ENCODE data around the gene SLC6A16.
"Not testable (repeated sequence)": the region's sequence is repeated elsewhere in the genome, so short reads cannot be mapped to it uniquely, and the experiment has no call there.

SLC6A16 gene

GRCh38 chr19:49347191-49347590, 22.2 kb upstream of the SLC6A16 start:
- DNase-seq (ENCODE audit: low read depth in 2 of 3, low spot score in 2 of 3) = no peak

GRCh38 chr19:49344505-49345423, 19.8 kb upstream of the SLC6A16 start:
- DNase-seq (ENCODE audit: low read depth in 2 of 3, low spot score in 2 of 3) = no peak

GRCh38 chr19:49343123-49343522, 18.1 kb upstream of the SLC6A16 start:
- no peak for DNase-seq (ENCODE audit: low read depth in 2 of 3, low spot score in 2 of 3)

- DNase-seq (ENCODE audit: low read depth in 2 of 3, low spot score in 2 of 3) = no peak
Measured at GRCh38 chr19:49342291-49342721, 17.3 kb upstream of the SLC6A16 start.

- no peak for DNase-seq (ENCODE audit: low read depth in 2 of 3, low spot score in 2 of 3)
Measured at GRCh38 chr19:49340865-49341718, 16.1 kb upstream of the SLC6A16 start.

- no peak for DNase-seq (ENCODE audit: low read depth in 2 of 3, low spot score in 2 of 3)
Measured at GRCh38 chr19:49340069-49340864, 15.3 kb upstream of the SLC6A16 start.

DNA sequence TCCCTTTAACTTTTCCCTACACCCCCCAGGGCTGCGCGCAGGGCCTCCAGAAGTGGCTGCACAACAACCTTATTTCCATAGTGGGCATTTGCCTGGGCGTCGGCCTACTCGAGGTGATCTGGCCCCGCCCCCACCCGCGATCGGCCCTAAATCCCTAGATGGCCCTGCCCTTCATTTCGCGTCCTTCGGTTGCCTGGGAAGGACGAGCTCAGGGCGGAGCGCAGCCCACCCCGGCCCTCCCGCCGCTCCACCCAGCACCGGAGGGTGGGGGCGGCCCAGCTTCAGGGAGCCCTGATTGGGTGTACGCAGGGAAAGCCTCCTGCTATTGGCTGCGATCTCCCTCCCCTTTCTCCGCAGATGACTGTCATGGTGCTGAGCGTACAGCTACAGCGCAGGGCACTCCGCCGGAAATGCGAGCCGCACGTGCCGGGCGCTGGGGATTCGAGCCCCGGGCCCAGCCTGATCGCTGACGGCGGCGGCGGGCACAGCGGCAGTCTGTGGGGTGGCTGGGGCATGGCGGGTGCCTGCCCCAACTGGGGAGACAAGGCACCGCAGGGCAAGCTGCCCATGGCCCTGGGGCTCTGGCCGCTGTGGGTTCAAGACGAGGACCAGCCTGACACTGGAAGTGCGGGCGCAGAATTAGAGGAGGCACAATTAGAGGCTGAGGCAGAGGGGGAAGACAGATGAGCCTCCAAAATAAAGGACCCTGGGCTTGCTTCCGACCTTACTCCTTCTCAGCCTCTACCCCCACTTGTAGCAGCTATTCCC, 14.5 kb upstream of the SLC6A16 start:
- DNase-seq (ENCODE audit: low read depth in 2 of 3, low spot score in 2 of 3) = no peak

DNA sequence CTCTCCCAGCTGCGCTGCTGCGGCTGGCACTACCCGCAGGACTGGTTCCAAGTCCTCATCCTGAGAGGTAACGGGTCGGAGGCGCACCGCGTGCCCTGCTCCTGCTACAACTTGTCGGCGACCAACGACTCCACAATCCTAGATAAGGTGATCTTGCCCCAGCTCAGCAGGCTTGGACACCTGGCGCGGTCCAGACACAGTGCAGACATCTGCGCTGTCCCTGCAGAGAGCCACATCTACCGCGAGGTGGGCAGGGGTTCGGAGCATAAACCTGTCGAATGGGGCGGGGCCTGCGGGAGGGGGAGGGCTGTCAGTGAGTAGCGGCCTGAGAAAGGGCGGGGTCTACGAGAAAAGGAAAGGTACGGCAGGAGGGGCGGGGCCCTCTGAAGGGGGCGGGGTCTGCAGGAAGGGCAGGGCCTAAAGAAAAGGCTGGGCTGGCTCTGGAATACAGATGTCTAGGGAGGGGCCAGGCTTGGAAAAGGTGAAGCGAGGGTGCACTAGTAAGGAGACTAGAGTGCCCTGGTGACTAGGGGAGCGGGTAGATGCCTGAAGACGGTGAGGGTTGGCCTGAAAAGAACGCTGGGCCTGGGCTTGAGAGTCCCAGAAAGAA, 13.8 kb upstream of the SLC6A16 start:
- no peak for DNase-seq (ENCODE audit: low read depth in 2 of 3, low spot score in 2 of 3)

DNA sequence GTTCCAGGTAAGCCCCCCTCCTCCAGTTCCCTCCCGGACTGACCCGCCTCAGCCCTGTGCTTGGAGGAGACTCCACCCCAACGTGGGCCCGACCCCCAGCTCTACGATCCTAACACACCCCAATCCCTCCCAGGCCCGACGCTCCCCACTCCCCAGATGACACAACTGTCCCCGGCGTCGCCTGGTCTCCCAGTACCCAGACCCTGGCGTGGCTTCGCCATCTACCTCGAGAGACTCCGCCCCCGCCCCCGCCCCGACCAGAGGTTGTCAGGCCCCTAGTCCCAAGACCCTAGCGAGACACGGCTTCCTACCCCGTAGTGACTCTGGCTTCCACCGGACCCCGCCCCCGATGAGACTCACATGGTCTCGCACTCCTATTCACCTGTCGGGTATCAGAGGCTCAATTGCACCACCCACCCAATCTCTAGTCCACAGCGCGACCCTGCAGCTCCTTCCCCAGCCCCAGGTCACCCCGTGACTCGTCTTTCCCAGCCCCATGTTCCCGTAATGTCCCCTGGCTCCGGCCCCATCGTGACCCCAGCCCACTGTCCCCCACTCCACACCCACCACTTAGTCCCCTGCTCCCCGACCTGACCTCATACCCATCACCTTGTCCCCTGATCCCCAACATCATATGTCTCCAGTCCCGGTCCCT, 13.2 kb upstream of the SLC6A16 start:
- no peak for DNase-seq (ENCODE audit: low read depth in 2 of 3, low spot score in 2 of 3)

DNA sequence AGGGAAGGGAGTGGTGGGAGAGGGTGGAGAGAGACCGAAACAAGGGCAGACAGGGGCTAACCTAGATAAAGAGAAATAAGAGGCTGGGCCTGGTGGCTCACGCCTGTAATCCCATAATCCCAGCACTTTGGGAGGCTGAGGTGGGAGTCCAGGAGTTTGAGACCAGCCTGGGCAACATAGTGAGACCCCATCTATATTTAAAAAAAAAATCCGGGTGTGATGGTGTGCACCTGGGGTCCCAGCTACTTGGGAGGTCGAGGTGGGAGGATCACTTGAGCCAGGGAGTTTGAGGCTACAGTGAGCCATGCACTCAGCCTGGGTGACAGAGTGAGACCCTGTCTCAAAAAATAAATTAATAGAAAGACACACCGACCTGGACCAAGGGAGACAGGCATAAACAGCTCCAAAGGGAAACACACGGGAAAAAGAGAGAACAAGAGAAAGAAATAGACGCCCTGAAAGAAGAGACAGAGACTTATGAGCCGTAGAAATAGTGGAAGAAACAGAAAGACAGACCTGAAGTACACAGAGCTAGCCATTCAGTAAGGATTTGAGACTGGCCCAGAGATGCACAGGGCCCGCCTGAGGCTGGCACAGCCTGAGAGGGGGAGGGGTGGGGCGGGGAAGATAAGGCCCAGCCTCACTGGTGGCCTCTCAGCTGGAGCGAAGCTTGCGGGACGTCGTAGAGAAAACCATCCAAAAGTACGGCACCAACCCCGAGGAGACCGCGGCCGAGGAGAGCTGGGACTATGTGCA, 12.5 kb upstream of the SLC6A16 start:
- no peak for DNase-seq (ENCODE audit: low read depth in 2 of 3, low spot score in 2 of 3)

GRCh38 chr19:49336482-49337266, 11.7 kb upstream of the SLC6A16 start:
- no peak for DNase-seq (ENCODE audit: low read depth in 2 of 3, low spot score in 2 of 3)

DNA sequence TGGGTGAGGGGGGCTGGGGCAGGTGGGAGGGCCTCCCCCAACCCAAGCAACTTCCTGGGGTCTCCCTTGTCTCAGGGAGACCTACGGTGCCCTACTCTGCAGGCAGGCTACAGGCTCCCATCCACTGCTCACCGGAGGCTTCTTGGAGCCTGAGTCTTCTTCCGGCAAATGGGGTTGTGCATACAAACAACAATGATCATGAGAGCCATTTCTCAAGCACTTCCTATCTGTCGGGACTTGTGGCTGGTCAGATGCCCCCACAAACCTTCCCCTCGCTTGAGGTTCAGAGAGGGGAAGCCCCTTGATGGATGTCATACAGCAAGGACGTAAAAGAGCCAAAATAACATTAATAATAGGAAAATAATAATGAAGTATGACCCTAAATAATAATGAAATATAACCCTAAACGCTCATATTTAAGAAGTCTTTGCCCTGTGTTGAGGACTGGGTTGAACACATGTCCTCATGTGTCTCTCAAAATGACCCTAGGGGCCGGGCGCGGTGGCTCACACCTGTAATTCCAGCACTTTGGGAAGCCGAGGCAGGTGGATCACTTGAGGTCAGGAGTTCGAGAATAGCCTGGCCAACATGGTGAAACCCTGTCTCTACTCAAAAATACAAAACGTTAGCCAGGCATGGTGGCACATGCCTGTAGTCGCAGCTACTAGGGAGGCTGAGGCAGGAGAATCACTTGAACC, 10.9 kb upstream of the SLC6A16 start:
- DNase-seq (ENCODE audit: low read depth in 2 of 3, low spot score in 2 of 3) = no peak

- DNase-seq (ENCODE audit: low read depth in 2 of 3, low spot score in 2 of 3) = no peak
Measured at GRCh38 chr19:49335071-49335783, 10.2 kb upstream of the SLC6A16 start, which contains the start of gene CD37. TSS of gene CD37 (plus strand) at chr19:49335406. CDS start at chr19:49335541, 135 bp downstream.

DNA sequence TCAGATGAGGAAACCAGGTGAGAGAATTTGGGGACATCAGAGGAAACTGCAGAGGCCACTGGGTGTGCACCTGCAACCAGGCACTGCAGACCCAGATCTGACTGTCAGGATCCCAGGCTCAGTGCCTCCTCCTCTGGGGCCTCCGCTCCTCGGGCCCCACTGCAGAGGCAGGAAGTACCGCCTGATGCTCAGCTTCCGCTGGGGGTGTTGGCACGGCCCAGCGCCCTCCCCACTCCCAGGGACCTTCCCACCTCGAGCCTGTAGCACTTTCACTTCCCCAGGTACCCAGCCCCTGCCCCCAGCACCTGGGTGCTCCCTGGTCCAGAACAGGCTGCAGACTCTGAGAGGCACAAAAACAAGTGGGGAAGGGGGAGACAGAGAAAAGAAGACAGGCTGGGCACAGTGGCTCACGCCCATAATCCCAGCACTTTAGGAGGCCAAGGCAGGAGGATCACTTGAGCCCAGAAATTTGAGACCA, 8.9 kb upstream of the SLC6A16 start:
- DNase-seq (ENCODE audit: low read depth in 2 of 3, low spot score in 2 of 3) = peak in 1 of 3 experiments; percentile 33

- DNase-seq (ENCODE audit: low read depth in 2 of 3, low spot score in 2 of 3) = no peak
Measured at GRCh38 chr19:49333418-49333805, 8.4 kb upstream of the SLC6A16 start.

DNA sequence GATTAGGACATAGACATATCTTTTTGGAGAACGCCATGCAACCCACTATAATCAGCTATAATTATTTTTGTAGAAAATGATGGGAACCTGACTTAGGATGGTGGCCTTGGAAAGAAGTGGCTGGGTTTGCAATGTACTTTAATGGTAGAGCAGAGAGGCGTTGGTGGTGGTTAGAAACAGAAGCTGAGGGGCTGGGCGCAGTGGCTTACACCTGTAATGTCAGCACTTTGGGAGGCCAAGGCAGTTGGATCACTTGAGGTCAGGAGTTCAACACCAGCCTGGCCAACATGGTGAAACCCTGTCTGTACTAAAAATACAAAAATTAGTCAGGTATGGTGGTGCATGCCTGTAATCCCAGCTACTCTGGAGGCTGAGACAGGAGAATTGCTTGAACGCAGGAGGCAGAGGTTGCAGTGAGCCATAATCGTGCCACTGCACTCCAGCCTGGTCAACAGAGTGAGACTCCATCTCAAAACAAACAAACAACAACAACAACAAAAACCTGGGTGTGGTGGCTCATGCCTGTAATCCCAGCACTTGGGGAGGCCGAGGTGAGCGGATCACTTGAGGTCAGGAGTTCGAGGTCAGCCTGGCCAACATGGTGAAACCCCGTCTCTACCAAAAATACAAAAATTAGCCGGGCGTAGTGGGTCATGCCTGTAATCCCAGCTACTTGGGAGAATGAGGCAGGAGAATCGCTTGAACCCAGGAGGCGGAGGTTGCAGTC, 7.9 kb upstream of the SLC6A16 start:
- not testable (repeated sequence) for DNase-seq (ENCODE audit: low read depth in 2 of 3, low spot score in 2 of 3)
